Measurements from ENCODE around the gene POU2AF2.

- TF ChIP-seq CTCF (IDR thresholded peaks at IDR 0.05) (no peak), EP300 (IDR thresholded peaks at IDR 0.05) (no peak), POLR2AphosphoS5 (IDR thresholded peaks at IDR 0.05) (no peak), POLR2A (IDR thresholded peaks at IDR 0.05) (no peak)
These were observed 78.8 kb downstream of the POU2AF2 start for GRCh38 chr11:111324277-111324720.
